Small intestine (tissue), 7 donors: ENCODE data around the gene TRAPPC10. TPM values are rescaled to one million over a fixed set of nuclear protein-coding genes. Genes with fewer than 3 reads are reported as not detected.

Experiments
- DNase-seq, 2 donors: peaks; one replicate each; pipeline versions ENCODE4 v3.0.0 to v3.0.0-alpha.2; 2013
- FAIRE-seq: peaks from 2 replicates; lab custom pipeline; 2012; peaks lifted over from hg19 to GRCh38; lab: Jason Lieb, UNC
- H3K27ac ChIP-seq, 3 donors: one replicate each; pipeline ENCODE4 v1.5.1; 2013; ENCODE audit warnings: low read length in 2 of 3, mild to moderate bottlenecking in 2 of 3, control low read depth in 1 of 3, inconsistent platforms in 1 of 3, low read depth in 1 of 3, moderate library complexity in 1 of 3
- H3K27me3 ChIP-seq, 3 donors: one replicate each; pipeline ENCODE4 v1.6.1; 2013; ENCODE audit warnings: low read length in 3 of 3, inconsistent platforms in 1 of 3; ENCODE audit not compliant: control insufficient read depth in 3 of 3, insufficient read depth in 3 of 3
- H3K36me3 ChIP-seq, 3 donors: one replicate each; pipeline ENCODE4 v1.6.1; 2013; ENCODE audit warnings: low read length in 3 of 3, inconsistent platforms in 1 of 3, low read depth in 1 of 3, mild to moderate bottlenecking in 1 of 3, moderate library complexity in 1 of 3; ENCODE audit not compliant: control insufficient read depth in 3 of 3, insufficient read depth in 2 of 3
- H3K4me1 ChIP-seq, 3 donors: one replicate each; pipeline ENCODE4 v1.6.1; 2013; ENCODE audit warnings: low read length in 2 of 3, inconsistent platforms in 1 of 3, low read depth in 1 of 3, mild to moderate bottlenecking in 1 of 3, moderate library complexity in 1 of 3; ENCODE audit not compliant: control insufficient read depth in 3 of 3, insufficient read depth in 2 of 3
- H3K4me3 ChIP-seq, 3 donors: one replicate each; pipeline ENCODE4 v1.5.1; 2013; ENCODE audit warnings: low read length in 3 of 3, control low read depth in 1 of 3, inconsistent platforms in 1 of 3, low read depth in 1 of 3, mild to moderate bottlenecking in 1 of 3, moderate library complexity in 1 of 3
- H3K9me3 ChIP-seq, 2 donors: one replicate each; pipeline ENCODE4 v1.6.1; 2013; ENCODE audit warnings: low read depth in 1 of 2, low read length in 1 of 2; ENCODE audit not compliant: control insufficient read depth in 2 of 2, insufficient read depth in 1 of 2
- WGBS, 3 donors: extraction: QIAGEN DNeasy Blood & Tissue Kit; methylation state at CpG; one replicate each; pipeline ENCODE4 v1.1.7; 2013; 5-methylcytosine and 5-hydroxymethylcytosine counted together
- polyA plus RNA-seq, 4 donors: library from polyadenylated mRNA; stranded (reverse) in 3 of 4; unstranded in 1 of 4; fragments of 200-250 nt in 3 of 4; fragments of 120-200 nt in 1 of 4; gene quantifications; one replicate each; pipeline versions ENCODE4 v1.2.1 to v1.2.3, GENCODE V29; 2013
- donor health status: healthy with polysubstance abuse.
- donor health status: control.
- donor health status: control.
- donor health status: Bipolar disorder and iron deficiency.
- donor health status: healthy.

The TRAPPC10 gene
- polyA plus RNA-seq, 4 donors: 8.4 to 35.4 (median 11.3) TPM

- WGBS, 3 donors: 77 to 87% (median 84%) methylated on average over 7 of the region's 7 CpGs
- FAIRE-seq: no peak
- no peak for DNase-seq
- H3K9me3 ChIP-seq: no peaks in the 10 kb centered on the region
- H3K36me3 ChIP-seq: peaks cover 3 to 79% (median 13%) of the 10 kb centered on the region in 3 donors
- H3K27ac ChIP-seq: no peak overlapping the region
- H3K4me3 ChIP-seq: no peak overlapping the region
- no peaks in the 10 kb centered on the region for H3K4me1 ChIP-seq
- no peaks in the 10 kb centered on the region for H3K27me3 ChIP-seq
These were observed 32.5 kb upstream of the TRAPPC10 start for GRCh38 chr21:43979654-43980053.

GRCh38 chr21:43981151-43981870, 30.8 kb upstream of the TRAPPC10 start:
- no peaks in the 10 kb centered on the region for H3K27me3 ChIP-seq
- DNase-seq: no peak
- FAIRE-seq: no peak
- no peak overlapping the region for H3K4me3 ChIP-seq
- no peaks in the 10 kb centered on the region for H3K4me1 ChIP-seq
- H3K9me3 ChIP-seq: no peaks in the 10 kb centered on the region
- H3K27ac ChIP-seq: no peak overlapping the region
- WGBS, 3 donors: 88 to 93% (median 90%) methylated on average over 25 to 26 of the region's 26 CpGs
- peaks cover 3 to 69% (median 13%) of the 10 kb centered on the region in 3 donors for H3K36me3 ChIP-seq

- H3K36me3 ChIP-seq: peaks cover 3 to 66% (median 13%) of the 10 kb centered on the region in 3 donors
- no peaks in the 10 kb centered on the region for H3K27me3 ChIP-seq
- FAIRE-seq: no peak
- no peak overlapping the region for H3K27ac ChIP-seq
- H3K4me3 ChIP-seq: no peak overlapping the region
- no peaks in the 10 kb centered on the region for H3K9me3 ChIP-seq
- DNase-seq: no peak
- H3K4me1 ChIP-seq: no peaks in the 10 kb centered on the region
- 78 to 91% (median 89%) methylated on average over 13 of the region's 13 CpGs for WGBS, 3 donors
These were observed 30.3 kb upstream of the TRAPPC10 start for GRCh38 chr21:43981871-43982210.

GRCh38 chr21:43982489-43983078, 29.5 kb upstream of the TRAPPC10 start:
- Histone ChIP-seq H3K36me3 (peaks cover 3 to 62% (median 13%) of the 10 kb centered on the region in 3 donors), H3K27ac (no peak overlapping the region), H3K4me3 (no peak overlapping the region), H3K4me1 (no peaks in the 10 kb centered on the region), H3K9me3 (no peaks in the 10 kb centered on the region), H3K27me3 (no peaks in the 10 kb centered on the region)
- FAIRE-seq (no peak), DNase-seq (no peak)
- 93 to 96% (median 94%) methylated on average over 32 of the region's 32 CpGs for WGBS, 3 donors

- DNase-seq (no peak), FAIRE-seq (no peak)
- H3K4me1 ChIP-seq: no peaks in the 10 kb centered on the region
- no peak overlapping the region for H3K4me3 ChIP-seq
- no peaks in the 10 kb centered on the region for H3K27me3 ChIP-seq
- no peaks in the 10 kb centered on the region for H3K9me3 ChIP-seq
- peaks cover 0 to 55% (median 13%) of the 10 kb centered on the region in 3 donors for H3K36me3 ChIP-seq
- WGBS, 3 donors: 90 to 94% (median 91%) methylated on average over 17 of the region's 17 CpGs
- H3K27ac ChIP-seq: no peak overlapping the region
These were observed 28.7 kb upstream of the TRAPPC10 start for GRCh38 chr21:43983390-43983789.

GRCh38 chr21:43983860-43984420, 28.2 kb upstream of the TRAPPC10 start:
- peaks cover 0 to 50% (median 11%) of the 10 kb centered on the region in 3 donors for H3K36me3 ChIP-seq
- no peaks in the 10 kb centered on the region for H3K27me3 ChIP-seq
- FAIRE-seq (no peak), DNase-seq (no peak)
- no peaks in the 10 kb centered on the region for H3K4me1 ChIP-seq
- H3K27ac ChIP-seq: no peak overlapping the region
- H3K4me3 ChIP-seq: no peak overlapping the region
- no peaks in the 10 kb centered on the region for H3K9me3 ChIP-seq
- 87 to 91% (median 91%) methylated on average over 25 of the region's 25 CpGs for WGBS, 3 donors

- Histone ChIP-seq H3K27me3 (no peaks in the 10 kb centered on the region), H3K4me1 (no peaks in the 10 kb centered on the region), H3K9me3 (no peaks in the 10 kb centered on the region), H3K27ac (no peak overlapping the region), H3K4me3 (no peak overlapping the region), H3K36me3 (peaks cover 0 to 40% (median 11%) of the 10 kb centered on the region in 3 donors)
- FAIRE-seq (no peak), DNase-seq (no peak)
- WGBS, 3 donors: 86 to 89% (median 87%) methylated on average over 27 to 31 of the region's 31 CpGs
These were observed 27.0 kb upstream of the TRAPPC10 start for GRCh38 chr21:43984905-43985689.

GRCh38 chr21:43985690-43986251, 26.3 kb upstream of the TRAPPC10 start:
- 23 to 39% (median 36%) methylated on average over 22 of the region's 22 CpGs for WGBS, 3 donors
- Histone ChIP-seq H3K27ac (no peak overlapping the region), H3K4me1 (no peaks in the 10 kb centered on the region), H3K36me3 (peaks cover 0 to 34% (median 11%) of the 10 kb centered on the region in 3 donors), H3K9me3 (no peaks in the 10 kb centered on the region), H3K4me3 (no peak overlapping the region), H3K27me3 (no peaks in the 10 kb centered on the region)
- FAIRE-seq: no peak
- DNase-seq: no peak
